PC-3 (cell line): Measurements from ENCODE around the gene IFI44L. TPM values are rescaled to one million over a fixed set of nuclear protein-coding genes. Genes with fewer than 3 reads are reported as not detected.

Experiments used
- ATAC-seq: fragments of 200-7000 bp; cut with Tn5 transposase; 2 replicates; pipeline ENCODE4 v1.9.1; 2020; ENCODE audit warnings: mild to moderate bottlenecking, moderate library complexity
- BruUV-seq: library from RNA; stranded (reverse); fragments of 400-500 nt; replicated peaks from 2 replicates; lab custom pipeline; 2021; lab: Mats Ljungman, UMichigan
- CTCF ChIA-PET: fragments of 300-600 bp; sonication (Branson Sonifier 250); formaldehyde crosslinking; loops from one replicate; lab custom pipeline; 2022; ENCODE audit warnings: antibody characterized with exemption; lab: Charles Lee
- POLR2A ChIA-PET: fragments of 300-600 bp; sonication (Branson Sonifier 250); formaldehyde crosslinking; loops from one replicate; lab custom pipeline; 2022; ENCODE audit warnings: antibody characterized with exemption; ENCODE audit not compliant: unreplicated experiment; lab: Charles Lee
- DNase-seq: peaks from one replicate; pipeline ENCODE4 v3.0.0-alpha.2; 2015
- H2AFZ ChIP-seq: fragments of 300-600 bp; sonication (generic); 2 replicates; pipeline ENCODE4 v1.6.0; 2016; ENCODE audit warnings: antibody characterized with exemption, low read length
- H3F3A ChIP-seq: fragments of 300-600 bp; sonication (generic); one replicate; pipeline ENCODE4 v1.6.0; 2017; ENCODE audit warnings: antibody characterized with exemption, low read length, control low read depth, mild to moderate bottlenecking; ENCODE audit not compliant: unreplicated experiment
- H3K27ac ChIP-seq: fragments of 300-600 bp; sonication (generic); 2 replicates; pipeline ENCODE4 v1.5.1; 2016; ENCODE audit warnings: mild to moderate bottlenecking, low read length
- H3K27me3 ChIP-seq: fragments of 300-600 bp; sonication (generic); 2 replicates; pipeline ENCODE4 v1.6.1; 2016; ENCODE audit warnings: low read length, mixed read lengths
- H3K36me3 ChIP-seq: fragments of 300-600 bp; sonication (generic); 2 replicates; pipeline ENCODE4 v1.6.1; 2016; ENCODE audit warnings: low read depth, mixed run types, low read length, mixed read lengths
- H3K4me1 ChIP-seq: fragments of 300-600 bp; sonication (generic); 2 replicates; pipeline ENCODE4 v1.5.1; 2016; ENCODE audit warnings: low read length; ENCODE audit not compliant: insufficient read depth
- H3K4me2 ChIP-seq: fragments of 300-600 bp; sonication (generic); 2 replicates; pipeline ENCODE4 v1.6.0; 2016; ENCODE audit warnings: low read length
- H3K4me3 ChIP-seq: fragments of 300-600 bp; sonication (generic); 2 replicates; pipeline ENCODE4 v1.5.1; 2016; ENCODE audit warnings: mild to moderate bottlenecking, low read length, mixed read lengths
- H3K79me2 ChIP-seq: fragments of 300-600 bp; sonication (generic); 2 replicates; pipeline ENCODE4 v1.6.1; 2017; ENCODE audit warnings: low read length, mixed read lengths
- H3K9ac ChIP-seq: fragments of 300-600 bp; sonication (generic); 2 replicates; pipeline ENCODE4 v1.6.0; 2016; ENCODE audit warnings: mild to moderate bottlenecking, low read length
- H3K9me2 ChIP-seq: fragments of 300-600 bp; sonication (generic); replicated peaks from 2 replicates; pipeline ENCODE4 v1.6.1; 2016; ENCODE audit warnings: mixed run types, low read length, mixed read lengths
- H3K9me3 ChIP-seq: fragments of 300-600 bp; sonication (generic); 2 replicates; pipeline ENCODE4 v1.6.1; 2016; ENCODE audit warnings: low read length, mixed read lengths
- H4K20me1 ChIP-seq: fragments of 300-600 bp; sonication (generic); 2 replicates; pipeline ENCODE4 v1.6.1; 2016; ENCODE audit warnings: low read length, mixed read lengths
- CTCF ChIP-seq: fragments of 300-600 bp; sonication (generic); conservative IDR thresholded peaks from 2 replicates; pipeline ENCODE4 v1.5.1; 2017; ENCODE audit warnings: antibody characterized with exemption, low read depth, mild to moderate bottlenecking, low read length
- EZH2 ChIP-seq: fragments of 300-600 bp; sonication (generic); IDR thresholded peaks from one replicate; pipeline ENCODE4 v1.6.1; 2017; ENCODE audit warnings: antibody characterized with exemption, mild to moderate bottlenecking, low read length; ENCODE audit not compliant: unreplicated experiment
- EZH2phosphoT487 ChIP-seq: fragments of 300-600 bp; sonication (generic); IDR thresholded peaks from 2 replicates; pipeline ENCODE4 v1.6.1; 2018; ENCODE audit warnings: mild to moderate bottlenecking, antibody characterized with exemption, low read length, borderline replicate concordance
- intact Hi-C: fragments of 100-400 bp; cut with micrococcal nuclease; formaldehyde crosslinking; loops from 2 replicates; pipeline ENCODE4 v1.9.0; 2023
- total RNA-seq: library from RNA; depleted of rRNA; stranded (reverse); fragments of >200 nt; gene quantifications from 2 replicates; pipeline ENCODE4 v1.2.3, GENCODE V29; 2014

The IFI44L gene
- total RNA-seq, 1 experiment from 2014 or later = 5.5 TPM

DNA sequence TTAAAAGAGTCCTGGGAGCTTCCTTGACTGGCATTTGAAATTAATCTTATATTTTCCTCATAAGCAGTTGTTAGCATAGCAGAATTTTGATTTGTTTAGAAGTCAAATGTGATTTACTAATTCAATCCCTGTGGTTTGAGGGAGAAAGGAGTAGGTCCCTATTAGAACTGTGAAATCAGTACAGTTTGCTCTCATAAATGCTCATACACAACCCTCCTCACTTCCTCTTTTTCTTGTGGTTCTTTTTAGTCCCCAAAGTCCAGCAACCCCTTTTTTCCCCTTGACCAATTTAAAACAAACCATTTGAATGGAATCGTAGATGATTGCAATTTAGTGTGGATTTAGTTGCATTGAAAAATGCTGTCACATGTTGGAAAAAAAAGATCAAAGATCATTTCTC is 20.2 kb downstream of the IFI44L start:
- Histone ChIP-seq H3F3A (no peaks in the 10 kb centered on the region), H3K9me3 (no peaks in the 10 kb centered on the region), H3K9me2 (no peaks in the 10 kb centered on the region), H3K4me1 (no peaks in the 10 kb centered on the region), H3K79me2 (no peaks in the 10 kb centered on the region), H3K4me2 (no peak overlapping the region), H3K36me3 (no peaks in the 10 kb centered on the region; the same call in 1 of the 2 replicates), H4K20me1 (no peaks in the 10 kb centered on the region), H3K4me3 (no peak overlapping the region), H3K27me3 (no peaks in the 10 kb centered on the region), H3K27ac (no peak overlapping the region), H2AFZ (no peak overlapping the region), H3K9ac (no peak overlapping the region)
- POLR2A ChIA-PET = no interaction called here
- CTCF ChIA-PET = no interaction called here
- no peak for TF ChIP-seq EZH2phosphoT487
- TF ChIP-seq CTCF = no peak
- no peak for TF ChIP-seq EZH2
- no peak for DNase-seq
- intact Hi-C loops = no loop called here
- ATAC-seq = no peak
- BruUV-seq = no TSS peak

GRCh38 chr1:78641558-78641957 is 21.3 kb downstream of the IFI44L start:
- no TSS peak for BruUV-seq
- ATAC-seq = no peak

More at GRCh38 chr1:78641558-78641957, 21.3 kb downstream of the IFI44L start:
- Histone ChIP-seq H3K9me3 (no peaks in the 10 kb centered on the region), H4K20me1 (no peaks in the 10 kb centered on the region), H3K36me3 (no peaks in the 10 kb centered on the region; the same call in 1 of the 2 replicates), H3K9me2 (no peaks in the 10 kb centered on the region), H3K4me3 (no peak overlapping the region), H2AFZ (no peak overlapping the region), H3K27ac (no peak overlapping the region), H3K27me3 (no peaks in the 10 kb centered on the region), H3K79me2 (no peaks in the 10 kb centered on the region), H3K4me2 (no peak overlapping the region), H3F3A (no peaks in the 10 kb centered on the region), H3K4me1 (no peaks in the 10 kb centered on the region), H3K9ac (no peak overlapping the region)
- DNase-seq = no peak
- intact Hi-C loops = no loop called here
- TF ChIP-seq EZH2 (no peak), CTCF (no peak), EZH2phosphoT487 (no peak)
- ChIA-PET CTCF (no interaction called here), POLR2A (no interaction called here)
